MM.1S (cell line): ENCODE measurements around the gene FRMD4B.

ENCODE experiments used
- DNase-seq: peaks from one replicate; pipeline ENCODE4 v3.0.0-alpha.2; 2015
- H2AFZ ChIP-seq: fragments of 300-600 bp; sonication (generic); 2 replicates; pipeline ENCODE4 v1.6.0; 2016; ENCODE audit warnings: antibody characterized with exemption, low read length
- H3F3A ChIP-seq: fragments of 300-600 bp; sonication (generic); 2 replicates; pipeline ENCODE4 v1.6.1; 2016; ENCODE audit warnings: mild to moderate bottlenecking, antibody characterized with exemption, low read length, moderate library complexity, mixed read lengths; ENCODE audit not compliant: insufficient read depth
- H3K27ac ChIP-seq: fragments of 300-600 bp; sonication (generic); 2 replicates; pipeline ENCODE4 v1.5.1; 2016; ENCODE audit warnings: mild to moderate bottlenecking, low read length
- H3K27me3 ChIP-seq: fragments of 300-600 bp; sonication (generic); replicated peaks from 2 replicates; pipeline ENCODE4 v1.6.0; 2016; ENCODE audit warnings: low read length; ENCODE audit not compliant: insufficient read depth
- H3K36me3 ChIP-seq: fragments of 300-600 bp; sonication (generic); replicated peaks from 2 replicates; pipeline ENCODE4 v1.6.1; 2016; ENCODE audit warnings: mild to moderate bottlenecking, low read length, mixed read lengths; ENCODE audit not compliant: insufficient read depth
- H3K4me1 ChIP-seq: fragments of 300-600 bp; sonication (generic); 2 replicates; pipeline ENCODE4 v1.6.1; 2016; ENCODE audit warnings: low read length, mixed read lengths
- H3K4me2 ChIP-seq: fragments of 300-600 bp; sonication (generic); 2 replicates; pipeline ENCODE4 v1.6.0; 2016; ENCODE audit warnings: low read depth, low read length
- H3K4me3 ChIP-seq: fragments of 300-600 bp; sonication (generic); 2 replicates; pipeline ENCODE4 v1.5.1; 2016; ENCODE audit warnings: low read length, mixed read lengths
- H3K79me2 ChIP-seq: fragments of 300-600 bp; sonication (generic); 2 replicates; pipeline ENCODE4 v1.6.1; 2016; ENCODE audit warnings: mixed run types, low read length, mixed read lengths
- H3K9ac ChIP-seq: fragments of 300-600 bp; sonication (generic); 2 replicates; pipeline ENCODE4 v1.6.1; 2016; ENCODE audit warnings: low read length, mixed read lengths
- H3K9me2 ChIP-seq: fragments of 300-600 bp; sonication (generic); replicated peaks from 2 replicates; pipeline ENCODE4 v1.6.1; 2016; ENCODE audit warnings: mild to moderate bottlenecking, low read length, mixed read lengths; ENCODE audit not compliant: insufficient read depth
- H3K9me3 ChIP-seq: fragments of 300-600 bp; sonication (generic); replicated peaks from 2 replicates; pipeline ENCODE4 v1.6.1; 2016; ENCODE audit warnings: mild to moderate bottlenecking, low read length, mixed read lengths; ENCODE audit not compliant: insufficient read depth
- H4K20me1 ChIP-seq: fragments of 300-600 bp; sonication (generic); 2 replicates; pipeline ENCODE4 v1.6.1; 2016; ENCODE audit warnings: mild to moderate bottlenecking, low read length, moderate library complexity, mixed read lengths; ENCODE audit not compliant: insufficient read depth
- EZH2 ChIP-seq: fragments of 300-600 bp; sonication (generic); optimal IDR thresholded peaks from 2 replicates; pipeline ENCODE3; 2017; ENCODE audit warnings: low read depth, mild to moderate bottlenecking, antibody characterized with exemption, low read length, mixed read lengths
- EZH2phosphoT487 ChIP-seq: fragments of 300-600 bp; sonication (generic); IDR thresholded peaks from 2 replicates; pipeline ENCODE4 v1.6.1; 2018; ENCODE audit warnings: antibody characterized with exemption, low read length
- TF ChIP-seq, protein P1 (sequence below): fragments of 300-600 bp; sonication (generic); IDR thresholded peaks from 2 replicates; pipeline ENCODE4 v1.5.1; 2016; ENCODE audit warnings: antibody characterized with exemption, low read length, mixed read lengths

The FRMD4B gene

DNA sequence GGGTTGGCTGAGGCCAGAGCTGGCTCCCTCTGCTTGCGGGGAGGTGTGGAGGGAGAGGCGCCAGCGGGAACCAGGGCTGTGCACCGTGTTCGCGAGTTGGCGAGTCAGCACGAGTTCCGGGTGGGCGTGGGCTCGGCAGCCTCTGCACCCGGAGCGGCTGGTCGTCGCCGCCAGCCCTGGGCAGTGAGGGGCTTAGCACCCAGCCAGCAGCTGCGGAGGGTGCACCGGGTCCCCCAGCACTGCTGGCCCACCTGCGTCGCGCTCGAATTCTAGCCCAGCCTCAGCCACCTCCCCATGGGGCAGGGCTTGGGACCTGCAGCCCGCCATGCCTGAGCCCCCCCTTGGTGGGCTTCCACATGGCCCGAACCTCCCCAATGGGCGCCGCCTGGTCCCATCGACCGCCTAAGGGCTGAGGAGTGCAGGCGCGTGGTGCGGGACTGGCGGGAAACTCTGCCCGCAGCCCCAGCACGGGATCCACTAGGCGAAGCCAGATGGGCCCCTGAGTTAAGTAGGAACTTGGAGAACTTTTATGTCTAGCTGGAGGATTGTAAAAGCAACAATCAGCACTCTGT is 125.6 kb downstream of the FRMD4B start:
- TF ChIP-seq EZH2, result no peak
- TF ChIP-seq, protein P1, sequence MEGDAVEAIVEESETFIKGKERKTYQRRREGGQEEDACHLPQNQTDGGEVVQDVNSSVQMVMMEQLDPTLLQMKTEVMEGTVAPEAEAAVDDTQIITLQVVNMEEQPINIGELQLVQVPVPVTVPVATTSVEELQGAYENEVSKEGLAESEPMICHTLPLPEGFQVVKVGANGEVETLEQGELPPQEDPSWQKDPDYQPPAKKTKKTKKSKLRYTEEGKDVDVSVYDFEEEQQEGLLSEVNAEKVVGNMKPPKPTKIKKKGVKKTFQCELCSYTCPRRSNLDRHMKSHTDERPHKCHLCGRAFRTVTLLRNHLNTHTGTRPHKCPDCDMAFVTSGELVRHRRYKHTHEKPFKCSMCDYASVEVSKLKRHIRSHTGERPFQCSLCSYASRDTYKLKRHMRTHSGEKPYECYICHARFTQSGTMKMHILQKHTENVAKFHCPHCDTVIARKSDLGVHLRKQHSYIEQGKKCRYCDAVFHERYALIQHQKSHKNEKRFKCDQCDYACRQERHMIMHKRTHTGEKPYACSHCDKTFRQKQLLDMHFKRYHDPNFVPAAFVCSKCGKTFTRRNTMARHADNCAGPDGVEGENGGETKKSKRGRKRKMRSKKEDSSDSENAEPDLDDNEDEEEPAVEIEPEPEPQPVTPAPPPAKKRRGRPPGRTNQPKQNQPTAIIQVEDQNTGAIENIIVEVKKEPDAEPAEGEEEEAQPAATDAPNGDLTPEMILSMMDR, result no peak
- TF ChIP-seq EZH2phosphoT487, result no peak
- no peaks in the 10 kb centered on the region for H3K27me3 ChIP-seq
- H4K20me1 ChIP-seq, result no peaks in the 10 kb centered on the region
- no peaks in the 10 kb centered on the region for H3K79me2 ChIP-seq
- no peak overlapping the region for H3K9ac ChIP-seq
- no peaks in the 10 kb centered on the region for H3K9me3 ChIP-seq
- DNase-seq, result no peak
- H3K4me1 ChIP-seq, result peaks cover 4% of the 10 kb centered on the region; the same call in 1 of the 2 replicates
- H3K4me3 ChIP-seq, result no peak overlapping the region
- no peaks in the 10 kb centered on the region for H3K9me2 ChIP-seq
- H3K4me2 ChIP-seq, result no peak overlapping the region
- no peaks in the 10 kb centered on the region for H3F3A ChIP-seq
- H3K36me3 ChIP-seq, result no peaks in the 10 kb centered on the region
- H3K27ac ChIP-seq, result no peak overlapping the region
- no peak overlapping the region for H2AFZ ChIP-seq

DNA sequence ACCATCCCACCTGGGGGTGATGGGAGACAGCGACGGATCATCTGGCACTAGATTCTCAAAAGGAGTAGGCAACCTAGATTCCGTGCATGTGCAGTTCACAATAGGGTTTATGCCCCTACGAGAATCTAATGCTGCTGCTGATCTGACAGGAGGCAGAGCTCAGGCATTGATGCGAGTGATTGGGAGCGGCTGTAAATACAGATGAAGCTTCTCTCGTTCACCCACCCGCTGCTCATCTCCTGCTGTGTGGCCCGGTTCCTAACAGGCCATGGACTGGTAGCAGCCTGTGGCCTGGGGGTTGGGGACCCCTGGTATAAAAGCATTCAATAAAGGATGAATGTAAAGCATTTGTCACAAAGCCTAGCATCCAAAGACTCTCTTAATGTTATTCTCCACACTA is 126.8 kb downstream of the FRMD4B start:
- H3K4me2 ChIP-seq, result no peak overlapping the region
- no peak overlapping the region for H3K4me3 ChIP-seq
- H3K27ac ChIP-seq, result no peak overlapping the region
- no peaks in the 10 kb centered on the region for H4K20me1 ChIP-seq
- no peaks in the 10 kb centered on the region for H3K4me1 ChIP-seq
- no peaks in the 10 kb centered on the region for H3K36me3 ChIP-seq
- H3K9me3 ChIP-seq, result no peaks in the 10 kb centered on the region
- TF ChIP-seq, protein P1, result no peak
- no peak for TF ChIP-seq EZH2phosphoT487
- no peak for TF ChIP-seq EZH2
- no peaks in the 10 kb centered on the region for H3F3A ChIP-seq
- no peaks in the 10 kb centered on the region for H3K79me2 ChIP-seq
- H3K27me3 ChIP-seq, result no peaks in the 10 kb centered on the region
- no peak overlapping the region for H2AFZ ChIP-seq
- DNase-seq, result no peak
- H3K9me2 ChIP-seq, result no peaks in the 10 kb centered on the region
- no peak overlapping the region for H3K9ac ChIP-seq

DNA sequence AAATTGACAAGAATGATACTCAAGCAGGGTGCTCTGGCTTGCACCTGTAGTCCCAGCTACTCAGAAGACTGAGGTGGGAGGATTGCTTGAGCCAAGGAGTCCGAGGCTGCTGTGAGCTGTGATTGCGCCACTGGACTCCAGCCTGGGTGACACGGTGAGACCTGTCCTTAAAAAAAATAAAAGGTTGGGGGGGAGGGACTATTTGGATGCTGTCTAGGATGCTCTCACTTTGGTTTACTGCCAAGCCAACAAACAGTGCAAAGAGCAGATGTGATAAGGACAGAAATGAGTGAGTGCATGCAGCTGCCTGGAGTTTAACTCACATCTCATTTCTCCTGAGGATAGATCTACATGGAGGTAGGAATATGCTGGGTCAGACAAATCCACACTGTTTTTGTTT is 130.0 kb downstream of the FRMD4B start:
- Histone ChIP-seq H3K4me2 (no peak overlapping the region), H3K4me3 (no peak overlapping the region), H3K9me2 (no peaks in the 10 kb centered on the region), H3K4me1 (no peaks in the 10 kb centered on the region), H3K36me3 (no peaks in the 10 kb centered on the region), H2AFZ (no peak overlapping the region), H3K79me2 (no peaks in the 10 kb centered on the region), H3F3A (no peaks in the 10 kb centered on the region), H3K9me3 (no peaks in the 10 kb centered on the region), H3K27ac (no peak overlapping the region), H4K20me1 (no peaks in the 10 kb centered on the region), H3K27me3 (no peaks in the 10 kb centered on the region), H3K9ac (no peak overlapping the region)
- TF ChIP-seq EZH2phosphoT487, result no peak
- TF ChIP-seq, protein P1, result no peak
- TF ChIP-seq EZH2, result no peak
- DNase-seq, result no peak
